Left ventricle myocardium inferior (tissue), 1 donor: Measurements from ENCODE around the gene SMIM36. TPM values are rescaled to one million over a fixed set of nuclear protein-coding genes. Genes with fewer than 3 reads are reported as not detected.

Experiments
- DNase-seq: peaks from one replicate; pipeline ENCODE4 v3.0.0-alpha.2; 2020
- H3K27ac ChIP-seq: fragments of 200-600 bp; replicated peaks from 2 replicates; pipeline ENCODE4 v1.8.0; 2021
- H3K27me3 ChIP-seq: fragments of 200-600 bp; 2 replicates; pipeline ENCODE4 v1.8.0; 2021; ENCODE audit warnings: low read depth
- H3K36me3 ChIP-seq: fragments of 200-600 bp; 2 replicates; pipeline ENCODE4 v1.8.0; 2021
- H3K4me1 ChIP-seq: fragments of 200-600 bp; 2 replicates; pipeline ENCODE4 v1.8.0; 2021
- H3K4me3 ChIP-seq: fragments of 200-600 bp; 2 replicates; pipeline ENCODE4 v1.8.0; 2021; ENCODE audit warnings: mild to moderate bottlenecking, moderate library complexity
- H3K9me3 ChIP-seq: fragments of 200-600 bp; replicated peaks from 2 replicates; pipeline ENCODE4 v1.8.0; 2021
- intact Hi-C: fragments of 100-400 bp; cut with micrococcal nuclease; formaldehyde crosslinking; loops from one replicate; pipeline ENCODE4 v1.11.0; 2022
- total RNA-seq: library from RNA; stranded (reverse); fragmentation: NEBNext Ultra II Directional; extraction: Animal tissue kit (Norgen Biotek cat#: 25700); gene quantifications from one replicate; pipeline ENCODE4 v1.2.1, GENCODE V29; 2021
- TF ChIP-seq, protein P1 (sequence below): fragments of 200-600 bp; IDR thresholded peaks from 2 replicates; pipeline ENCODE4 v1.8.0; 2021; ENCODE audit warnings: antibody characterized with exemption, mild to moderate bottlenecking, borderline replicate concordance
- donor health status: DM: no; HTN: yes; CAD: no; lungs with severe emphysema.

SMIM36 gene
- total RNA-seq, 1 donor from 2014 or later, result not detected

DNA sequence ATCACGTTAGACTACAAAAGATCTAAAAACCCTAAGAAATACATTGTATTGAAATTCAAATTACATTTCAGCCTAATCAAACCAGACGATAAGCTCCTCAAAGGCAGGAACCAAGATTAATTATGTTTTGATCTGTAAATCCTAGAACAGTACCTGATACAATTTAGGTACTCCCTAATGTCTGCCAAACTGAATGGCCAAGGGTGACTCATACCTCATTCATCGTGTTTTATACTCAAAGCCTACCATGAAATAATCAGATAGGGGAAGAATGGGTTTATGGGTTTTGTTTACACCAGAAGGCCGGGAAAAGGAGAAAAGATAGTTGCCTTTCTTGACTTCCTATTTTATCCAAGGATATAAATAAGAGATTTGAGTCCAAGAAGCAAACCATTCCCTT lies 108.9 kb downstream of the SMIM36 start:
- no peak for DNase-seq
- H3K27ac ChIP-seq, result no peak overlapping the region
- TF ChIP-seq, protein P1, sequence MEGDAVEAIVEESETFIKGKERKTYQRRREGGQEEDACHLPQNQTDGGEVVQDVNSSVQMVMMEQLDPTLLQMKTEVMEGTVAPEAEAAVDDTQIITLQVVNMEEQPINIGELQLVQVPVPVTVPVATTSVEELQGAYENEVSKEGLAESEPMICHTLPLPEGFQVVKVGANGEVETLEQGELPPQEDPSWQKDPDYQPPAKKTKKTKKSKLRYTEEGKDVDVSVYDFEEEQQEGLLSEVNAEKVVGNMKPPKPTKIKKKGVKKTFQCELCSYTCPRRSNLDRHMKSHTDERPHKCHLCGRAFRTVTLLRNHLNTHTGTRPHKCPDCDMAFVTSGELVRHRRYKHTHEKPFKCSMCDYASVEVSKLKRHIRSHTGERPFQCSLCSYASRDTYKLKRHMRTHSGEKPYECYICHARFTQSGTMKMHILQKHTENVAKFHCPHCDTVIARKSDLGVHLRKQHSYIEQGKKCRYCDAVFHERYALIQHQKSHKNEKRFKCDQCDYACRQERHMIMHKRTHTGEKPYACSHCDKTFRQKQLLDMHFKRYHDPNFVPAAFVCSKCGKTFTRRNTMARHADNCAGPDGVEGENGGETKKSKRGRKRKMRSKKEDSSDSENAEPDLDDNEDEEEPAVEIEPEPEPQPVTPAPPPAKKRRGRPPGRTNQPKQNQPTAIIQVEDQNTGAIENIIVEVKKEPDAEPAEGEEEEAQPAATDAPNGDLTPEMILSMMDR, result no peak
- intact Hi-C loops, result no loop called here
- peaks cover 88% of the 10 kb centered on the region for H3K36me3 ChIP-seq
- no peaks in the 10 kb centered on the region for H3K27me3 ChIP-seq
- H3K4me3 ChIP-seq, result no peak overlapping the region
- H3K9me3 ChIP-seq, result no peaks in the 10 kb centered on the region
- H3K4me1 ChIP-seq, result peaks cover 5% of the 10 kb centered on the region

Other genes starting within 250 kb of the SMIM36 start
- gene HLF, start 246.5 kb downstream of the SMIM36 start, total RNA-seq, result 22.6 TPM
- gene MMD, start 89.6 kb downstream of the SMIM36 start, total RNA-seq, result 9.5 TPM
- 13.9 TPM for gene TMEM100, start 211.4 kb upstream of the SMIM36 start, total RNA-seq
- gene PCTP, start 239.6 kb upstream of the SMIM36 start, total RNA-seq, result 19.6 TPM